DMS153 (cell line): ENCODE data around the gene FAM107A.

Experiments used
- DNase-seq: peaks from one replicate; lab custom pipeline; 2025; lab: John Stamatoyannopoulos, UW

The FAM107A gene

GRCh38 chr3:58566398-58567250, 10.6 kb downstream of the FAM107A start:
- DNase-seq, result no peak

GRCh38 chr3:58565621-58566397, 11.4 kb downstream of the FAM107A start:
- no peak for DNase-seq

- no peak for DNase-seq
Observed at GRCh38 chr3:58564456-58565160, 12.6 kb downstream of the FAM107A start.

- DNase-seq, result no peak
Observed at GRCh38 chr3:58564054-58564453, 13.1 kb downstream of the FAM107A start.

GRCh38 chr3:58563386-58564035, 13.7 kb downstream of the FAM107A start:
- DNase-seq, result no peak

- no peak for DNase-seq
Observed at GRCh38 chr3:58562498-58562897, 14.7 kb downstream of the FAM107A start.

GRCh38 chr3:58560771-58561311, 16.4 kb downstream of the FAM107A start:
- DNase-seq, result no peak

- no peak for DNase-seq
Observed at GRCh38 chr3:58559586-58559985, 17.6 kb downstream of the FAM107A start.

- no peak for DNase-seq
Observed at GRCh38 chr3:58557491-58557890, 19.7 kb downstream of the FAM107A start.

GRCh38 chr3:58556761-58557221, 20.4 kb downstream of the FAM107A start:
- no peak for DNase-seq

GRCh38 chr3:58556001-58556400, 21.2 kb downstream of the FAM107A start:
- DNase-seq, result no peak

- no peak for DNase-seq
Observed at GRCh38 chr3:58555203-58555602, 22.0 kb downstream of the FAM107A start.

GRCh38 chr3:58553003-58553402, 24.2 kb downstream of the FAM107A start:
- DNase-seq, result no peak

- DNase-seq, result no peak
Observed at GRCh38 chr3:58551636-58552180, 25.5 kb downstream of the FAM107A start.

- no peak for DNase-seq
Observed at GRCh38 chr3:58544541-58544940, 32.6 kb downstream of the FAM107A start.

- no peak for DNase-seq
Observed at GRCh38 chr3:58540176-58540858, 36.9 kb downstream of the FAM107A start.

- no peak for DNase-seq
Observed at GRCh38 chr3:58539626-58540025, 37.6 kb downstream of the FAM107A start.

- no peak for DNase-seq
Observed at GRCh38 chr3:58537412-58538301, 39.5 kb downstream of the FAM107A start.

- DNase-seq, result no peak
Observed at GRCh38 chr3:58536501-58537411, 40.4 kb downstream of the FAM107A start, which contains the start of gene ACOX2. Gene ACOX2, minus strand, starts transcription at chr3:58537190. Its CDS starts 2,084 bp downstream, at chr3:58535106.
